ENCODE measurements around the gene RHOF. TPM values are rescaled to one million over a fixed set of nuclear protein-coding genes. Genes with fewer than 3 reads are reported as not detected.

RHOF gene
- total RNA-seq, 2 donors from 2014 or later = 9.5 to 23.5 TPM

- Histone ChIP-seq H3K9me3 (no peaks in the 10 kb centered on the region), H3K4me1 (replicated peaks) (no peaks in the 10 kb centered on the region), H3K36me3 (peaks cover 19 to 30% of the 10 kb centered on the region in 2 donors), H3K4me3 (no peak overlapping the region), H3K27me3 (replicated peaks; ENCODE audit: insufficient read depth) (no peaks in the 10 kb centered on the region), H3K27ac (no peak overlapping the region)
- no peak for DNase-seq (ENCODE audit: low spot score)
- WGBS = 92% methylated on average over 46 of the region's 47 CpGs
- TF ChIP-seq CTCF (IDR thresholded peaks at IDR 0.05) (no peak), POLR2AphosphoS5 (IDR thresholded peaks at IDR 0.05) (no peak)
- intact Hi-C loops (cut with DNase I) = no loop called here
Observed at GRCh38 chr12:121816925-121817647, 23.6 kb upstream of the RHOF start.

GRCh38 chr12:121815263-121815662 lies 21.8 kb upstream of the RHOF start:
- intact Hi-C loops (cut with DNase I) = no loop called here
- H3K27me3 ChIP-seq (replicated peaks; ENCODE audit: insufficient read depth) = no peaks in the 10 kb centered on the region
- peaks cover 4% of the 10 kb centered on the region for H3K4me1 ChIP-seq (replicated peaks)
- no peak for TF ChIP-seq POLR2A (IDR thresholded peaks at IDR 0.05)
- no peak overlapping the region for H3K27ac ChIP-seq
- 88% methylated on average over 8 of the region's 8 CpGs for WGBS
- DNase-seq (ENCODE audit: low spot score) = no peak
- no peak overlapping the region for H3K4me3 ChIP-seq
- H3K9me3 ChIP-seq = no peaks in the 10 kb centered on the region
- peaks cover 19 to 26% of the 10 kb centered on the region in 2 donors for H3K36me3 ChIP-seq

- peaks cover 15 to 26% of the 10 kb centered on the region in 2 donors for H3K36me3 ChIP-seq
- H3K27ac ChIP-seq = no peak overlapping the region
- intact Hi-C loops (cut with DNase I) = loop anchor here (5.0 kb wide), 1 partner anchor 73 kb away; the partner anchor contains the start of gene PSMD9
- no peaks in the 10 kb centered on the region for H3K9me3 ChIP-seq
- TF ChIP-seq CTCF (IDR thresholded peaks at IDR 0.05) (no peak), POLR2A (IDR thresholded peaks at IDR 0.05) (no peak), POLR2AphosphoS5 (IDR thresholded peaks at IDR 0.05) (no peak)
- H3K4me1 ChIP-seq (replicated peaks) = peaks cover 6% of the 10 kb centered on the region
- 89% methylated on average over 28 of the region's 31 CpGs for WGBS
- no peaks in the 10 kb centered on the region for H3K27me3 ChIP-seq (replicated peaks; ENCODE audit: insufficient read depth)
- DNase-seq (ENCODE audit: low spot score) = no peak
- H3K4me3 ChIP-seq = no peak overlapping the region
Observed at GRCh38 chr12:121814429-121815119, 21.1 kb upstream of the RHOF start.

- H3K9me3 ChIP-seq = no peaks in the 10 kb centered on the region
- H3K4me1 ChIP-seq (replicated peaks) = peaks cover 6% of the 10 kb centered on the region
- intact Hi-C loops (cut with DNase I) = loop anchor here (5.0 kb wide), 1 partner anchor 73 kb away; the partner anchor contains the start of gene PSMD9
- H3K36me3 ChIP-seq = peaks cover 13 to 26% of the 10 kb centered on the region in 2 donors
- H3K4me3 ChIP-seq = no peak overlapping the region
- DNase-seq (ENCODE audit: low spot score) = no peak
- TF ChIP-seq POLR2AphosphoS5 (IDR thresholded peaks at IDR 0.05) = no peak
- no peak for TF ChIP-seq POLR2A (IDR thresholded peaks at IDR 0.05)
- TF ChIP-seq CTCF (IDR thresholded peaks at IDR 0.05) = no peak
- WGBS = 92% methylated on average over 9 of the region's 14 CpGs
- no peaks in the 10 kb centered on the region for H3K27me3 ChIP-seq (replicated peaks; ENCODE audit: insufficient read depth)
- H3K27ac ChIP-seq = no peak overlapping the region
Observed at GRCh38 chr12:121813951-121814350, 20.5 kb upstream of the RHOF start.

- peak overlapping the region; percentile 51 to 53 for H3K4me3 ChIP-seq
Observed at GRCh38 chr12:121812921-121813896, 19.7 kb upstream of the RHOF start.

More at GRCh38 chr12:121812921-121813896, 19.7 kb upstream of the RHOF start:
- Histone ChIP-seq H3K36me3 (peaks cover 11 to 30% of the 10 kb centered on the region in 2 donors), H3K9me3 (no peaks in the 10 kb centered on the region), H3K4me1 (replicated peaks) (peaks cover 6% of the 10 kb centered on the region), H3K27ac (peak overlapping the region in 1 of 2 donors; percentile 59), H3K27me3 (replicated peaks; ENCODE audit: insufficient read depth) (no peaks in the 10 kb centered on the region)
- WGBS = 37% methylated on average over 25 of the region's 25 CpGs
- TF ChIP-seq POLR2AphosphoS5 (IDR thresholded peaks at IDR 0.05) = no peak
- intact Hi-C loops (cut with DNase I) = loop anchor here (5.0 kb wide), 1 partner anchor 74 kb away; the partner anchor contains the start of gene PSMD9
- no peak for DNase-seq (ENCODE audit: low spot score)

Data from prostate gland (tissue), 2 donors.